IMR-90 (cell line): ENCODE measurements around the gene CD276. TPM values are rescaled to one million over a fixed set of nuclear protein-coding genes. Genes with fewer than 3 reads are reported as not detected.

Experiments used
- ATAC-seq: fragments of 200-7000 bp; cut with Tn5 transposase; 2 replicates; pipeline ENCODE4 v1.9.1; 2020; ENCODE audit warnings: low read depth, mild to moderate bottlenecking, moderate library complexity
- BruUV-seq: library from RNA; stranded (reverse); fragments of 400-500 nt; replicated peaks from 2 replicates; lab custom pipeline; 2021; lab: Mats Ljungman, UMichigan
- CTCF ChIA-PET: fragments of 300-600 bp; formaldehyde crosslinking; extraction: SDS; loops from one replicate; lab custom pipeline; 2021; ENCODE audit warnings: antibody characterized with exemption; lab: Yijun Ruan, JAX
- POLR2A ChIA-PET: fragments of 300-600 bp; sonication (Branson Sonifier 250); formaldehyde crosslinking; loops from one replicate; lab custom pipeline; 2022; ENCODE audit warnings: antibody characterized with exemption; ENCODE audit not compliant: unreplicated experiment; lab: Charles Lee
- DNase-seq: peaks from one replicate; pipeline ENCODE4 v3.0.0; 2013
- H2AFZ ChIP-seq: replicated peaks from 2 replicates; pipeline ENCODE3; 2013; ENCODE audit warnings: low read length, mild to moderate bottlenecking; ENCODE audit not compliant: poor library complexity
- H2AK5ac ChIP-seq: 2 replicates; pipeline ENCODE4 v1.6.1; 2013; ENCODE audit warnings: low read depth, low read length, inconsistent platforms
- H2AK9ac ChIP-seq: replicated peaks from 2 replicates; pipeline ENCODE3; 2013; ENCODE audit warnings: mild to moderate bottlenecking, low read depth, low read length, moderate library complexity; ENCODE audit not compliant: poor library complexity
- H2BK120ac ChIP-seq: 2 replicates; pipeline ENCODE4 v1.6.1; 2013; ENCODE audit warnings: low read depth, low read length, inconsistent platforms
- H2BK15ac ChIP-seq: 3 replicates; pipeline ENCODE4 v1.6.1; 2013; ENCODE audit warnings: low read depth, low read length, inconsistent platforms
- H2BK20ac ChIP-seq: 2 replicates; pipeline ENCODE4 v1.6.1; 2013; ENCODE audit warnings: low read depth, mild to moderate bottlenecking, inconsistent platforms, low read length, moderate library complexity
- H2BK5ac ChIP-seq: 2 replicates; pipeline ENCODE4 v1.6.1; 2013; ENCODE audit warnings: mild to moderate bottlenecking, low read depth, low read length, inconsistent platforms; ENCODE audit not compliant: poor library complexity, severe bottlenecking
- H3K14ac ChIP-seq: replicated peaks from 2 replicates; pipeline ENCODE4 v1.6.1; 2013; ENCODE audit warnings: low read depth, low read length, inconsistent platforms
- H3K18ac ChIP-seq: 2 replicates; pipeline ENCODE4 v1.6.1; 2013; ENCODE audit warnings: low read depth, low read length, control low read depth
- H3K23ac ChIP-seq: 2 replicates; pipeline ENCODE4 v1.6.1; 2013; ENCODE audit warnings: low read depth, low read length, inconsistent platforms
- H3K27ac ChIP-seq: 2 replicates; pipeline ENCODE4 v1.5.1; 2013; ENCODE audit warnings: mild to moderate bottlenecking, control low read depth, low read length; ENCODE audit not compliant: insufficient read depth
- H3K27me3 ChIP-seq: 2 replicates; pipeline ENCODE4 v1.6.1; 2013; ENCODE audit warnings: low read length; ENCODE audit not compliant: control insufficient read depth, insufficient read depth
- H3K36me3 ChIP-seq: 2 replicates; pipeline ENCODE4 v1.6.1; 2013; ENCODE audit warnings: low read length, mixed read lengths; ENCODE audit not compliant: control insufficient read depth, insufficient read depth
- H3K4ac ChIP-seq: 2 replicates; pipeline ENCODE4 v1.6.1; 2013; ENCODE audit warnings: low read depth, low read length, inconsistent platforms
- H3K4me1 ChIP-seq: 2 replicates; pipeline ENCODE4 v1.6.1; 2013; ENCODE audit warnings: low read length, mixed read lengths; ENCODE audit not compliant: control insufficient read depth, insufficient read depth
- H3K4me2 ChIP-seq: 2 replicates; pipeline ENCODE4 v1.6.1; 2013; ENCODE audit warnings: low read depth, mild to moderate bottlenecking, control low read depth, low read length, moderate library complexity
- H3K4me3 ChIP-seq: 2 replicates; pipeline ENCODE4 v1.5.1; 2013; ENCODE audit warnings: low read depth, mild to moderate bottlenecking, control low read depth, low read length, moderate library complexity; ENCODE audit not compliant: insufficient read depth
- H3K56ac ChIP-seq: 2 replicates; pipeline ENCODE4 v1.6.1; 2013; ENCODE audit warnings: low read length, inconsistent platforms; ENCODE audit not compliant: insufficient read depth; ENCODE audit errors: extremely low read depth
- H3K79me1 ChIP-seq, 2 experiments: 2 replicates each; pipeline ENCODE4 v1.6.1; 2013; ENCODE audit warnings: low read length in 2 of 2, inconsistent platforms in 1 of 2, low read depth in 1 of 2
- H3K9ac ChIP-seq: 2 replicates; pipeline ENCODE4 v1.6.1; 2013; ENCODE audit warnings: low read depth, low read length, control low read depth
- H3K9me1 ChIP-seq: 2 replicates; pipeline ENCODE4 v1.6.1; 2013; ENCODE audit warnings: low read length, inconsistent platforms; ENCODE audit not compliant: insufficient read depth
- H3K9me3 ChIP-seq: 2 replicates; pipeline ENCODE4 v1.6.1; 2013; ENCODE audit warnings: low read length; ENCODE audit not compliant: control insufficient read depth, insufficient read depth
- H4K20me1 ChIP-seq: 2 replicates; pipeline ENCODE4 v1.6.1; 2013; ENCODE audit warnings: low read length, inconsistent platforms; ENCODE audit not compliant: insufficient read depth
- H4K5ac ChIP-seq: 2 replicates; pipeline ENCODE4 v1.6.1; 2013; ENCODE audit warnings: mild to moderate bottlenecking, low read depth, low read length, control low read depth
- H4K8ac ChIP-seq, 2 experiments: 2 replicates each; pipeline ENCODE4 v1.6.1; 2013; ENCODE audit warnings: low read depth in 2 of 2, low read length in 2 of 2, control low read depth in 1 of 2, inconsistent platforms in 1 of 2
- H4K91ac ChIP-seq: 2 replicates; pipeline ENCODE4 v1.6.1; 2013; ENCODE audit warnings: low read depth, low read length, inconsistent platforms; ENCODE audit not compliant: insufficient read depth
- BHLHE40 ChIP-seq: fragments of 150-350 bp; IDR thresholded peaks from 2 replicates; pipeline ENCODE4 v1.6.1; 2016; ENCODE audit warnings: mild to moderate bottlenecking, low read depth, low read length
- CEBPB ChIP-seq: IDR thresholded peaks from 2 replicates; pipeline ENCODE4 v1.6.1; 2012; ENCODE audit warnings: low read depth, low read length, improper control_type of control experiment
- CHD1 ChIP-seq: IDR thresholded peaks from 2 replicates; pipeline ENCODE4 v1.6.1; 2012; ENCODE audit warnings: low read depth, low read length, improper control_type of control experiment
- CTCF ChIP-seq: conservative IDR thresholded peaks from 2 replicates; pipeline ENCODE4 v1.5.1; 2012; ENCODE audit warnings: mild to moderate bottlenecking, low read depth, low read length, improper control_type of control experiment
- ELK1 ChIP-seq: fragments of 150-350 bp; IDR thresholded peaks from 2 replicates; pipeline ENCODE4 v1.6.1; 2016; ENCODE audit warnings: low read depth, mild to moderate bottlenecking, low read length, moderate library complexity, borderline replicate concordance
- FOS ChIP-seq: fragments of 150-350 bp; IDR thresholded peaks from 2 replicates; pipeline ENCODE4 v1.6.1; 2016; ENCODE audit warnings: low read depth, low read length
- MAFK ChIP-seq: IDR thresholded peaks from 2 replicates; pipeline ENCODE4 v1.6.1; 2012; ENCODE audit warnings: low read depth, low read length, improper control_type of control experiment
- MAZ ChIP-seq: IDR thresholded peaks from 2 replicates; pipeline ENCODE4 v1.6.1; 2012; ENCODE audit warnings: low read depth, mild to moderate bottlenecking, low read length, improper control_type of control experiment, moderate library complexity, borderline replicate concordance
- MXI1 ChIP-seq: IDR thresholded peaks from 2 replicates; pipeline ENCODE4 v1.6.1; 2012; ENCODE audit warnings: low read depth, mild to moderate bottlenecking, low read length, moderate library complexity, borderline replicate concordance
- NFE2L2 ChIP-seq: fragments of 150-350 bp; IDR thresholded peaks from 2 replicates; pipeline ENCODE4 v1.6.1; 2016; ENCODE audit warnings: low read depth, mild to moderate bottlenecking, low read length
- POLR2A ChIP-seq: IDR thresholded peaks from 2 replicates; pipeline ENCODE4 v1.6.1; 2012; ENCODE audit warnings: mild to moderate bottlenecking, low read depth, low read length
- RAD21 ChIP-seq: IDR thresholded peaks from 2 replicates; pipeline ENCODE4 v1.6.1; 2012; ENCODE audit warnings: low read length, improper control_type of control experiment
- RCOR1 ChIP-seq: IDR thresholded peaks from 2 replicates; pipeline ENCODE4 v1.6.1; 2012; ENCODE audit warnings: mild to moderate bottlenecking, low read length, improper control_type of control experiment; ENCODE audit not compliant: insufficient replicate concordance
- RFX5 ChIP-seq: IDR thresholded peaks from 2 replicates; pipeline ENCODE4 v1.8.0; 2012; ENCODE audit warnings: low read depth, mild to moderate bottlenecking, low read length, moderate library complexity
- SMC3 ChIP-seq: fragments of 150-350 bp; IDR thresholded peaks from 2 replicates; pipeline ENCODE4 v1.6.1; 2016; ENCODE audit warnings: low read depth, mild to moderate bottlenecking, antibody characterized with exemption, low read length, moderate library complexity
- USF2 ChIP-seq: fragments of 150-350 bp; IDR thresholded peaks from 2 replicates; pipeline ENCODE4 v1.6.1; 2017; ENCODE audit warnings: mild to moderate bottlenecking, antibody characterized with exemption, low read length, low read depth
- dilution Hi-C: fragments of 300-500 bp; cut with HindIII; formaldehyde crosslinking; loops from one replicate; pipeline ENCODE4 v1.14.3; 2018; ENCODE audit warnings: low sequenced_read_pairs; ENCODE audit not compliant: unreplicated experiment
- in situ Hi-C: fragments of 300-500 bp; cut with MboI; formaldehyde crosslinking; loops from 3 replicates; pipeline ENCODE4 v1.14.3; 2019; ENCODE audit warnings: low sequenced_read_pairs, inconsistent platforms, mixed read lengths
- intact Hi-C: fragments of 100-400 bp; cut with micrococcal nuclease; formaldehyde crosslinking; loops from 2 replicates; pipeline ENCODE4 v1.10.0; 2022
- polyA plus RNA-seq, 3 experiments: library from polyadenylated mRNA; depleted of rRNA; stranded (reverse); fragments of >200 nt; gene quantifications; 2 replicates each; pipeline ENCODE4 v1.2.3, GENCODE V29; 2012; ENCODE audit warnings: low replicate concordance in 1 of 3
- total RNA-seq: library from RNA; depleted of rRNA; stranded (reverse); fragments of >200 nt; gene quantifications from 2 replicates; pipeline ENCODE4 v1.2.3, GENCODE V29; 2012

CD276 gene
- total and polyA plus RNA-seq, 2 of the 4 experiments (the other 2 are of a cell fraction), result 30.8 to 149 TPM

- Histone ChIP-seq H2BK5ac (no peak overlapping the region), H4K91ac (no peak overlapping the region), H3K36me3 (no peaks in the 10 kb centered on the region), H2BK120ac (no peak overlapping the region), H3K18ac (no peak overlapping the region), H2AK9ac (no peak overlapping the region), H3K14ac (no peak overlapping the region), H3K79me1 (no peaks in the 10 kb centered on the region), H4K5ac (no peak overlapping the region), H3K9ac (no peak overlapping the region), H3K4me2 (no peak overlapping the region), H4K20me1 (no peaks in the 10 kb centered on the region; the same call in none of the 2 replicates), H3K4ac (no peak overlapping the region), H3K23ac (no peak overlapping the region), H2AK5ac (no peak overlapping the region), H2BK15ac (no peak overlapping the region), H2AFZ (no peak overlapping the region), H3K4me1 (no peaks in the 10 kb centered on the region), H3K4me3 (no peak overlapping the region), H3K9me3 (peaks cover 5% of the 10 kb centered on the region), H3K9me1 (peaks cover 3% of the 10 kb centered on the region; the same call in 1 of the 2 replicates), H4K8ac (no peak overlapping the region), H3K27me3 (peaks cover 79% of the 10 kb centered on the region), H3K27ac (no peak overlapping the region), H2BK20ac (no peak overlapping the region), H3K56ac (no peak overlapping the region)
- ATAC-seq, result no peak
- intact Hi-C loops, result no loop called here
- TF ChIP-seq POLR2A (no peak), MAZ (no peak), BHLHE40 (no peak), MAFK (no peak), RFX5 (no peak), FOS (no peak), RAD21 (no peak), NFE2L2 (no peak), CTCF (no peak), MXI1 (no peak), CEBPB (no peak), SMC3 (no peak), ELK1 (no peak), RCOR1 (no peak), USF2 (no peak), CHD1 (no peak)
- POLR2A ChIA-PET, result no interaction called here
- CTCF ChIA-PET, result no interaction called here
- DNase-seq, result no peak
- in situ Hi-C loops, result no loop called here
- BruUV-seq, result no TSS peak
- dilution Hi-C loops, result no loop called here
Observed at GRCh38 chr15:73757571-73757970, 73.4 kb downstream of the CD276 start.
